Progenitor cell of endocrine pancreas (in vitro differentiated cells): ENCODE measurements around the gene THEM5. TPM values are rescaled to one million over a fixed set of nuclear protein-coding genes. Genes with fewer than 3 reads are reported as not detected.

Source experiments
- DNase-seq: peaks from one replicate; pipeline ENCODE4 v3.0.0; 2021; ENCODE audit warnings: low spot score; ENCODE audit not compliant: unreplicated experiment
- H3K27ac Mint-ChIP-seq: 2 replicates; pipeline ENCODE4 v1.8.0; 2021; ENCODE audit warnings: mild to moderate bottlenecking, moderate library complexity, mixed read lengths
- H3K27me3 Mint-ChIP-seq: 2 replicates; pipeline ENCODE4 v1.8.0; 2021; ENCODE audit warnings: mixed read lengths
- H3K36me3 Mint-ChIP-seq: 2 replicates; pipeline ENCODE4 v1.8.0; 2022; ENCODE audit warnings: mixed read lengths; ENCODE audit not compliant: insufficient read depth
- H3K4me1 Mint-ChIP-seq: 2 replicates; pipeline ENCODE4 v1.8.0; 2021; ENCODE audit warnings: low read depth, mixed read lengths
- H3K4me3 Mint-ChIP-seq: 2 replicates; pipeline ENCODE4 v1.8.0; 2021; ENCODE audit warnings: low read depth, mild to moderate bottlenecking, moderate library complexity, mixed read lengths
- H3K9me3 Mint-ChIP-seq: 2 replicates; pipeline ENCODE4 v1.8.0; 2021; ENCODE audit warnings: low read depth, mixed read lengths
- CTCF ChIP-seq: fragments of 200-600 bp; sonication (generic); IDR thresholded peaks from one replicate; pipeline ENCODE4 v1.5.0; 2021; ENCODE audit warnings: antibody characterized with exemption, mild to moderate bottlenecking; ENCODE audit not compliant: unreplicated experiment
- total RNA-seq: library from RNA; stranded (reverse); gene quantifications from 2 replicates; pipeline ENCODE4 v1.2.1, GENCODE V29; 2021

THEM5 gene
- total RNA-seq, 1 donor from 2014 or later = not detected

GRCh38 chr1:151819976-151820623, 33.4 kb downstream of the THEM5 start:
- H3K9me3 Mint-ChIP-seq = no peaks in the 10 kb centered on the region
- H3K4me1 Mint-ChIP-seq = peaks cover 2% of the 10 kb centered on the region
- H3K27ac Mint-ChIP-seq = no peak overlapping the region
- H3K36me3 Mint-ChIP-seq = no peaks in the 10 kb centered on the region
- H3K4me3 Mint-ChIP-seq = no peak overlapping the region
- TF ChIP-seq CTCF = no peak
- H3K27me3 Mint-ChIP-seq = peaks cover 22% of the 10 kb centered on the region
- DNase-seq = no peak

GRCh38 chr1:151819227-151819835, 34.2 kb downstream of the THEM5 start:
- H3K4me3 Mint-ChIP-seq = no peak overlapping the region
- no peak for TF ChIP-seq CTCF
- H3K36me3 Mint-ChIP-seq = no peaks in the 10 kb centered on the region
- H3K27me3 Mint-ChIP-seq = peaks cover 17% of the 10 kb centered on the region
- no peaks in the 10 kb centered on the region for H3K9me3 Mint-ChIP-seq
- no peak overlapping the region for H3K27ac Mint-ChIP-seq
- DNase-seq = no peak
- H3K4me1 Mint-ChIP-seq = peaks cover 2% of the 10 kb centered on the region

- Mint-ChIP-seq H3K4me1 (peaks cover 2% of the 10 kb centered on the region), H3K27me3 (peaks cover 18% of the 10 kb centered on the region), H3K27ac (no peak overlapping the region), H3K36me3 (no peaks in the 10 kb centered on the region), H3K9me3 (no peaks in the 10 kb centered on the region), H3K4me3 (no peak overlapping the region)
- no peak for TF ChIP-seq CTCF
- DNase-seq = no peak
Observed at GRCh38 chr1:151817353-151817730, 36.2 kb downstream of the THEM5 start.

- TF ChIP-seq CTCF = no peak
Observed at GRCh38 chr1:151816548-151817352, 36.8 kb downstream of the THEM5 start.

GRCh38 chr1:151815716-151816327, 37.7 kb downstream of the THEM5 start:
- Mint-ChIP-seq H3K36me3 (no peaks in the 10 kb centered on the region), H3K4me1 (peaks cover 2% of the 10 kb centered on the region), H3K9me3 (no peaks in the 10 kb centered on the region), H3K27ac (no peak overlapping the region), H3K4me3 (no peak overlapping the region), H3K27me3 (peaks cover 18% of the 10 kb centered on the region)
- no peak for DNase-seq
- TF ChIP-seq CTCF = no peak

More at GRCh38 chr1:151816548-151817352, 36.8 kb downstream of the THEM5 start:
- no peaks in the 10 kb centered on the region for H3K36me3 Mint-ChIP-seq
- no peak for DNase-seq
- H3K27me3 Mint-ChIP-seq = peaks cover 18% of the 10 kb centered on the region
- no peaks in the 10 kb centered on the region for H3K9me3 Mint-ChIP-seq
- H3K4me1 Mint-ChIP-seq = peaks cover 2% of the 10 kb centered on the region
- no peak overlapping the region for H3K4me3 Mint-ChIP-seq
- no peak overlapping the region for H3K27ac Mint-ChIP-seq
